HepG2 (cell line): ENCODE results near the gene CYP27A1. TPM values are rescaled to one million over a fixed set of nuclear protein-coding genes. Genes with fewer than 3 reads are reported as not detected.

Source experiments
- ATAC-seq: fragments of 200-7000 bp; cut with Tn5 transposase; 3 replicates; pipeline ENCODE4 v1.9.1; 2020; ENCODE audit warnings: mild to moderate bottlenecking, moderate library complexity
- BruUV-seq: library from RNA; stranded (reverse); fragments of 400-500 nt; replicated peaks from 2 replicates; lab custom pipeline; 2021; lab: Mats Ljungman, UMichigan
- CTCF ChIA-PET: fragments of 300-600 bp; formaldehyde crosslinking; extraction: SDS; loops from one replicate; lab custom pipeline; 2021; ENCODE audit warnings: low total read pairs, inconsistent platforms, low intra/inter-chr PET ratio; lab: Yijun Ruan, JAX
- POLR2A ChIA-PET: fragments of 350-600 bp; sonication (Branson Sonifier 250); formaldehyde crosslinking; loops from one replicate; lab custom pipeline; 2020; ENCODE audit warnings: antibody characterized with exemption, inconsistent platforms; lab: Yijun Ruan, JAX
- DNase-seq: peaks from one replicate; pipeline ENCODE4 v3.0.0-alpha.2; 2015; ENCODE audit warnings: low spot score
- FAIRE-seq: peaks from 3 replicates; lab custom pipeline; 2011; peaks lifted over from hg19 to GRCh38; lab: Jason Lieb, UNC
- H2AFZ ChIP-seq: one replicate; pipeline ENCODE4 v1.6.1; 2011; ENCODE audit warnings: low read length, inconsistent platforms
- H3K27ac ChIP-seq: fragments of 300-600 bp; 3 replicates; pipeline ENCODE4 v1.8.0; 2011; ENCODE audit warnings: mixed run types, mild to moderate bottlenecking, mixed read lengths, low read length, inconsistent platforms; ENCODE audit not compliant: insufficient read depth; ENCODE audit errors: extremely low read length
- H3K27me3 ChIP-seq, 2 experiments: fragments of 200-600 bp in 1 of 2; 2 replicates in 1 of 2; 3 replicates in 1 of 2; pipeline versions ENCODE4 v1.6.0 to v1.8.0; 2011; ENCODE audit warnings: low read length in 2 of 2, mild to moderate bottlenecking in 2 of 2, moderate library complexity in 2 of 2, inconsistent platforms in 1 of 2; ENCODE audit not compliant: insufficient read depth in 2 of 2, control insufficient read depth in 1 of 2
- H3K36me3 ChIP-seq, 2 experiments: fragments of 200-600 bp in 1 of 2; replicated peaks in 1 of 2; 2 replicates in 1 of 2; 3 replicates in 1 of 2; pipeline versions ENCODE4 v1.5.1 to v1.8.0; 2011; ENCODE audit warnings: low read length in 2 of 2, inconsistent platforms in 1 of 2; ENCODE audit not compliant: insufficient read depth in 2 of 2, control insufficient read depth in 1 of 2
- H3K4me1 ChIP-seq: 2 replicates; pipeline ENCODE4 v1.5.1; 2012; ENCODE audit warnings: low read length, inconsistent platforms; ENCODE audit not compliant: insufficient read depth
- H3K4me2 ChIP-seq: 2 replicates; pipeline ENCODE4 v1.6.0; 2011; ENCODE audit warnings: low read depth, low read length, inconsistent platforms
- H3K4me3 ChIP-seq, 3 experiments: fragments of 200-600 bp in 1 of 3; sonication (generic), shearing (Covaris generic) in 1 of 3; replicated peaks in 1 of 3; 2 replicates each; pipeline ENCODE4 v1.5.1; 2011 to 2016; ENCODE audit warnings: low read length in 3 of 3, inconsistent platforms in 2 of 3, low read depth in 2 of 3, mild to moderate bottlenecking in 2 of 3, control low read depth in 1 of 3, mixed read lengths in 1 of 3; ENCODE audit not compliant: insufficient read depth in 1 of 3
- H3K79me2 ChIP-seq: one replicate; pipeline ENCODE4 v1.6.1; 2011; ENCODE audit warnings: low read length, inconsistent platforms; ENCODE audit not compliant: insufficient read depth
- H3K9ac ChIP-seq: 2 replicates; pipeline ENCODE4 v1.6.0; 2011; ENCODE audit warnings: mild to moderate bottlenecking, low read depth, low read length, inconsistent platforms; ENCODE audit not compliant: insufficient read depth
- H3K9me3 ChIP-seq: 2 replicates; pipeline ENCODE4 v1.5.1; 2012; ENCODE audit warnings: mild to moderate bottlenecking, low read length
- H4K20me1 ChIP-seq: 2 replicates; pipeline ENCODE4 v1.6.0; 2011; ENCODE audit warnings: inconsistent platforms, mild to moderate bottlenecking, low read length, moderate library complexity; ENCODE audit not compliant: insufficient read depth
- ETS1 ChIP-seq: sonication (generic); formaldehyde crosslinking; IDR thresholded peaks from 2 replicates; pipeline ENCODE4 v1.4.0; 2020; ENCODE audit warnings: missing genetic modification reagents
- IRF1 ChIP-seq: sonication (generic); formaldehyde crosslinking; IDR thresholded peaks from 2 replicates; pipeline ENCODE4 v1.4.0; 2020; ENCODE audit warnings: low read depth, mild to moderate bottlenecking, missing genetic modification reagents
- STAT6 ChIP-seq: sonication (generic); formaldehyde crosslinking; IDR thresholded peaks from 2 replicates; pipeline ENCODE4 v1.4.0; 2020; ENCODE audit warnings: missing genetic modification reagents, mild to moderate bottlenecking, borderline replicate concordance
- ZNF260 ChIP-seq: sonication (generic); formaldehyde crosslinking; IDR thresholded peaks from 2 replicates; pipeline ENCODE4 v1.4.0; 2020; ENCODE audit warnings: missing genetic modification reagents, low read depth, mild to moderate bottlenecking, borderline replicate concordance
- ZNF331 ChIP-seq: sonication (generic); formaldehyde crosslinking; IDR thresholded peaks from 2 replicates; pipeline ENCODE4 v1.4.0; 2020; ENCODE audit warnings: missing genetic modification reagents
- ZNF570 ChIP-seq: sonication (generic); formaldehyde crosslinking; IDR thresholded peaks from 2 replicates; pipeline ENCODE4 v1.4.0; 2020; ENCODE audit warnings: mild to moderate bottlenecking, missing genetic modification reagents, borderline replicate concordance
- ZNF639 ChIP-seq: conservative IDR thresholded peaks from 2 replicates; pipeline ENCODE4 v1.6.1; 2018; ENCODE audit warnings: missing genetic modification reagents
- ZNF670 ChIP-seq: sonication (generic); formaldehyde crosslinking; IDR thresholded peaks from 2 replicates; pipeline ENCODE4 v1.8.0; 2022; ENCODE audit warnings: mild to moderate bottlenecking, missing genetic modification reagents, borderline replicate concordance
- WGBS: methylation state at CpG from one replicate; pipeline ENCODE4 v1.1.6; 2017; ENCODE audit warnings: low lambda C conversion rate; 5-methylcytosine and 5-hydroxymethylcytosine counted together
- in situ Hi-C: cut with HindIII; loops from 2 replicates; pipeline ENCODE4 v1.10.0; 2017; ENCODE audit warnings: low pct_unique_long_range_greater_than_20kb; ENCODE audit not compliant: extremely low pct_ligation_motif_present
- intact Hi-C: fragments of 100-400 bp; cut with micrococcal nuclease; formaldehyde crosslinking; loops from one replicate; pipeline ENCODE4 v1.10.0; 2022; ENCODE audit not compliant: unreplicated experiment
- polyA plus RNA-seq, 8 experiments: library from polyadenylated mRNA; depleted of rRNA in 3 of 8; stranded (reverse) in 7 of 8; unstranded in 1 of 8; fragments of >200 nt; fragmentation: Illumina TruSeq in 4 of 8; extraction: Trizol in 4 of 8; gene quantifications; 2 replicates each; pipeline versions ENCODE4 v1.2.1 to v1.2.3, GENCODE V29; 2011 to 2016; ENCODE audit warnings: low read depth in 4 of 8, missing spikeins in 1 of 8, mixed read lengths in 1 of 8; ENCODE audit not compliant: insufficient read depth in 1 of 8
- total RNA-seq, 5 experiments: library from RNA; depleted of rRNA; stranded (reverse); fragments of >200 nt; fragmentation: Illumina TruSeq; extraction: Trizol; gene quantifications; 2 replicates each; pipeline ENCODE4 v1.2.3, GENCODE V29; 2016; ENCODE audit warnings: low read depth in 1 of 5

Gene CYP27A1
- total and polyA plus RNA-seq, 2 of the 13 experiments (the other 11 are each of a cell fraction or from before 2014, with no cell fraction given) = 157 to 266 TPM

- peaks cover 16 to 75% of the 10 kb centered on the region in 2 experiments; a peak in 4 of 5 replicates for H3K27me3 ChIP-seq
- no peaks in the 10 kb centered on the region for H3K79me2 ChIP-seq
- no TSS peak for BruUV-seq
- H4K20me1 ChIP-seq = no peaks in the 10 kb centered on the region
- no peak overlapping the region for H3K27ac ChIP-seq
- ChIA-PET POLR2A (interaction anchor here (0.6 to 1.6 kb wide), 2 partner anchors 21 to 48 kb away, joined by 5 read pairs; partner anchors contain the start of gene CYP27A1), CTCF (no interaction called here)
- peaks cover 40% of the 10 kb centered on the region for H3K4me1 ChIP-seq
- TF ChIP-seq ZNF331 (CRISPR knock-in tag) = no peak
- TF ChIP-seq ZNF639 (CRISPR knock-in tag) = no peak
- TF ChIP-seq IRF1 (CRISPR knock-in tag) = no peak
- no peak for TF ChIP-seq STAT6 (CRISPR knock-in tag)
- no peak for TF ChIP-seq ETS1
- TF ChIP-seq ZNF670 (CRISPR knock-in tag) = no peak
- no peak for TF ChIP-seq ZNF260 (CRISPR knock-in tag)
- no peak for TF ChIP-seq ZNF570
- WGBS = 31% methylated on average over 8 of the region's 17 CpGs
- H3K36me3 ChIP-seq = no peaks in the 10 kb centered on the region
- intact Hi-C loops (no loop called here), in situ Hi-C loops (loop anchor here (25.0 kb wide), 1 partner anchor 93 kb away; no protein-coding TSS in a partner anchor)
- H3K9me3 ChIP-seq = no peaks in the 10 kb centered on the region
- no peak overlapping the region for H3K9ac ChIP-seq
- FAIRE-seq (no peak), DNase-seq (no peak), ATAC-seq (peak; percentile 13)
- H2AFZ ChIP-seq = no peak overlapping the region
- no peak overlapping the region for H3K4me3 ChIP-seq
- H3K4me2 ChIP-seq = no peak overlapping the region
Observed at GRCh38 chr2:218829868-218830451, 48.0 kb downstream of the CYP27A1 start.
